Hematopoietic multipotent progenitor cell treated with erythropoietin and hydrocortisone succinate and interleukin-3 and kit ligand, for 17 days (in vitro differentiated cells): ENCODE data around the gene CPA1.

ENCODE experiments used
- DNase-seq: peaks from one replicate; pipeline ENCODE4 v3.0.0-alpha.2; 2015; ENCODE audit warnings: low spot score

Gene CPA1

GRCh38 chr7:130394421-130395195, 14.3 kb downstream of the CPA1 start:
- DNase-seq, result no peak

GRCh38 chr7:130395421-130395820, 15.1 kb downstream of the CPA1 start:
- DNase-seq, result no peak

GRCh38 chr7:130396109-130396508, 15.8 kb downstream of the CPA1 start:
- no peak for DNase-seq

- no peak for DNase-seq
These were observed 16.9 kb downstream of the CPA1 start for GRCh38 chr7:130397051-130397757.

- no peak for DNase-seq
These were observed 17.4 kb downstream of the CPA1 start for GRCh38 chr7:130397758-130398073.

- no peak for DNase-seq
These were observed 18.3 kb downstream of the CPA1 start for GRCh38 chr7:130398526-130399090.

GRCh38 chr7:130400120-130400572, 19.9 kb downstream of the CPA1 start:
- no peak for DNase-seq

- no peak for DNase-seq
These were observed 20.8 kb downstream of the CPA1 start for GRCh38 chr7:130401101-130401500.

- DNase-seq, result no peak
These were observed 21.3 kb downstream of the CPA1 start for GRCh38 chr7:130401578-130401977.

GRCh38 chr7:130405003-130405402, 24.7 kb downstream of the CPA1 start:
- DNase-seq, result no peak

GRCh38 chr7:130409067-130409711, 28.9 kb downstream of the CPA1 start:
- no peak for DNase-seq

GRCh38 chr7:130409712-130410072, 29.4 kb downstream of the CPA1 start:
- DNase-seq, result no peak

- DNase-seq, result no peak
These were observed 30.7 kb downstream of the CPA1 start for GRCh38 chr7:130410868-130411541.

GRCh38 chr7:130413201-130413600, 32.9 kb downstream of the CPA1 start:
- no peak for DNase-seq

GRCh38 chr7:130415006-130415405, 34.7 kb downstream of the CPA1 start:
- no peak for DNase-seq

- DNase-seq, result no peak
These were observed 36.9 kb downstream of the CPA1 start for GRCh38 chr7:130417213-130417612.

GRCh38 chr7:130418306-130418705, 38.0 kb downstream of the CPA1 start:
- DNase-seq, result no peak

GRCh38 chr7:130419658-130420057, 39.4 kb downstream of the CPA1 start:
- no peak for DNase-seq

GRCh38 chr7:130420943-130421578, 40.8 kb downstream of the CPA1 start:
- DNase-seq, result no peak

- DNase-seq, result no peak
These were observed 41.4 kb downstream of the CPA1 start for GRCh38 chr7:130421684-130422083.

- no peak for DNase-seq
These were observed 43.3 kb downstream of the CPA1 start for GRCh38 chr7:130423501-130424037.

GRCh38 chr7:130425796-130426195, 45.5 kb downstream of the CPA1 start:
- no peak for DNase-seq
